Measurements from ENCODE around the gene LTBP2. TPM values are rescaled to one million over a fixed set of nuclear protein-coding genes. Genes with fewer than 3 reads are reported as not detected.

The LTBP2 gene
- total and polyA plus RNA-seq, 2 of the 13 experiments (the other 11 are each of a cell fraction or from before 2014, with no cell fraction given) = 0.20 to 0.41 TPM

DNA sequence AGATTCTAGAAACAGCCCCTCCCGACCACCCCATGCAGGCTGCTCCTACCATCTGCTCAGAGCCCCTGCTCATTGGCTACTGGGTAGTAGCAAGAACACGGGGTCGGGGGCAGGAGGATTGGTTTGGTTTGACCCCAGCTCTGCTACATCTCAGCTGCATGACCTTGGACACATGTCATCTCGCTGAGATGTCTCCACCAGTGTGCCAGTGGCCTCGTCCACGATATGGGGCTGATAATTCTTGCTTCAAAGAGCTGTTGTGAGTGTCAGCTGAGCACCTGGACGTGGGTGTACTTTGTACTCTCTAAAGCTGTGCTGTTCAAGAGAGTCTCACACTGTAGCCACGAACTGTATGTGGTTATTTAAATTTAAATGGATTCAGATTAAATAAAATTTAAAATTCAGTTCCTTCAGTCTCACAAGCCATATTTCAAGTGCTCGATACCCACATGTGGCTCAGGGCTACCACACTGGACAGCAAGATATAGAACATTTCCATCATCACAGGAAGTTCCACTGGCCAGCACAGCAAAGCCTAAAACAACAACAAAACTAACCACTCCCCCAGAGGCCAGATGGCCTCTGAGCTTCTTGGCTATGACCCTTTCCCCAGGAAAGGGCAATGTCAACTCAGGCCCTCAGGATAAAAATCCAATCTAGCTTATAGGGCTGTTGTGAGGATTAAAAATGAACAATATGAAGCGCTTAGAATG lies 18.6 kb downstream of the LTBP2 start (continued):
- TF ChIP-seq SP5 (CRISPR knock-in tag; IDR thresholded peaks at IDR 0.05; ENCODE audit: borderline replicate concordance, low read depth) = no peak
- TF ChIP-seq ELF4 (CRISPR knock-in tag; IDR thresholded peaks at IDR 0.05; ENCODE audit: borderline replicate concordance) = no peak
- TF ChIP-seq, protein P1, sequence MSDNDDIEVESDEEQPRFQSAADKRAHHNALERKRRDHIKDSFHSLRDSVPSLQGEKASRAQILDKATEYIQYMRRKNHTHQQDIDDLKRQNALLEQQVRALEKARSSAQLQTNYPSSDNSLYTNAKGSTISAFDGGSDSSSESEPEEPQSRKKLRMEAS (IDR thresholded peaks at IDR 0.05) = 0 out of 2 replicates have a peak, but pooled peaks have one; percentile 24
- TF ChIP-seq, protein P2, sequence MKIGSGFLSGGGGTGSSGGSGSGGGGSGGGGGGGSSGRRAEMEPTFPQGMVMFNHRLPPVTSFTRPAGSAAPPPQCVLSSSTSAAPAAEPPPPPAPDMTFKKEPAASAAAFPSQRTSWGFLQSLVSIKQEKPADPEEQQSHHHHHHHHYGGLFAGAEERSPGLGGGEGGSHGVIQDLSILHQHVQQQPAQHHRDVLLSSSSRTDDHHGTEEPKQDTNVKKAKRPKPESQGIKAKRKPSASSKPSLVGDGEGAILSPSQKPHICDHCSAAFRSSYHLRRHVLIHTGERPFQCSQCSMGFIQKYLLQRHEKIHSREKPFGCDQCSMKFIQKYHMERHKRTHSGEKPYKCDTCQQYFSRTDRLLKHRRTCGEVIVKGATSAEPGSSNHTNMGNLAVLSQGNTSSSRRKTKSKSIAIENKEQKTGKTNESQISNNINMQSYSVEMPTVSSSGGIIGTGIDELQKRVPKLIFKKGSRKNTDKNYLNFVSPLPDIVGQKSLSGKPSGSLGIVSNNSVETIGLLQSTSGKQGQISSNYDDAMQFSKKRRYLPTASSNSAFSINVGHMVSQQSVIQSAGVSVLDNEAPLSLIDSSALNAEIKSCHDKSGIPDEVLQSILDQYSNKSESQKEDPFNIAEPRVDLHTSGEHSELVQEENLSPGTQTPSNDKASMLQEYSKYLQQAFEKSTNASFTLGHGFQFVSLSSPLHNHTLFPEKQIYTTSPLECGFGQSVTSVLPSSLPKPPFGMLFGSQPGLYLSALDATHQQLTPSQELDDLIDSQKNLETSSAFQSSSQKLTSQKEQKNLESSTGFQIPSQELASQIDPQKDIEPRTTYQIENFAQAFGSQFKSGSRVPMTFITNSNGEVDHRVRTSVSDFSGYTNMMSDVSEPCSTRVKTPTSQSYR (CRISPR knock-in tag; IDR thresholded peaks at IDR 0.05; ENCODE audit: borderline replicate concordance) = no peak
- TF ChIP-seq, protein P3, sequence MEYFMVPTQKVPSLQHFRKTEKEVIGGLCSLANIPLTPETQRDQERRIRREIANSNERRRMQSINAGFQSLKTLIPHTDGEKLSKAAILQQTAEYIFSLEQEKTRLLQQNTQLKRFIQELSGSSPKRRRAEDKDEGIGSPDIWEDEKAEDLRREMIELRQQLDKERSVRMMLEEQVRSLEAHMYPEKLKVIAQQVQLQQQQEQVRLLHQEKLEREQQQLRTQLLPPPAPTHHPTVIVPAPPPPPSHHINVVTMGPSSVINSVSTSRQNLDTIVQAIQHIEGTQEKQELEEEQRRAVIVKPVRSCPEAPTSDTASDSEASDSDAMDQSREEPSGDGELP (IDR thresholded peaks at IDR 0.05; ENCODE audit: borderline replicate concordance, low read depth) = peak; percentile 77; the same call in 1 of the 2 replicates
- TF ChIP-seq HNF4A (CRISPR knock-in tag; IDR thresholded peaks at IDR 0.05) = peak; percentile 69
- peak; percentile 40; the same call in 1 of the 2 replicates for TF ChIP-seq ESRRA (CRISPR knock-in tag; IDR thresholded peaks at IDR 0.05; ENCODE audit: low read depth)
- TF ChIP-seq, protein P4, sequence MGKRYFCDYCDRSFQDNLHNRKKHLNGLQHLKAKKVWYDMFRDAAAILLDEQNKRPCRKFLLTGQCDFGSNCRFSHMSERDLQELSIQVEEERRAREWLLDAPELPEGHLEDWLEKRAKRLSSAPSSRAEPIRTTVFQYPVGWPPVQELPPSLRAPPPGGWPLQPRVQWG (CRISPR knock-in tag; IDR thresholded peaks at IDR 0.05; ENCODE audit: borderline replicate concordance, low read depth) = no peak
- TF ChIP-seq ZSCAN22 (CRISPR knock-in tag; IDR thresholded peaks at IDR 0.05) = no peak
- no peak for TF ChIP-seq PAWR (CRISPR knock-in tag; IDR thresholded peaks at IDR 0.05; ENCODE audit: borderline replicate concordance)

All from HepG2 (cell line).